HG03139 (cell line): ENCODE data around the gene GPR85.
"Not testable (repeated sequence)": the region's sequence is repeated elsewhere in the genome, so short reads cannot be mapped to it uniquely, and the experiment has no call there.

Experiments used
- ATAC-seq: cut with Tn5 transposase; IDR thresholded peaks from one replicate; pipeline ENCODE4 v1.9.1; 2021; ENCODE audit not compliant: unreplicated experiment

Gene GPR85

GRCh38 chr7:113084496-113085172, 2.0 kb downstream of the GPR85 start:
- no peak for ATAC-seq

GRCh38 chr7:113083816-113084495, 2.7 kb downstream of the GPR85 start:
- no peak for ATAC-seq

DNA sequence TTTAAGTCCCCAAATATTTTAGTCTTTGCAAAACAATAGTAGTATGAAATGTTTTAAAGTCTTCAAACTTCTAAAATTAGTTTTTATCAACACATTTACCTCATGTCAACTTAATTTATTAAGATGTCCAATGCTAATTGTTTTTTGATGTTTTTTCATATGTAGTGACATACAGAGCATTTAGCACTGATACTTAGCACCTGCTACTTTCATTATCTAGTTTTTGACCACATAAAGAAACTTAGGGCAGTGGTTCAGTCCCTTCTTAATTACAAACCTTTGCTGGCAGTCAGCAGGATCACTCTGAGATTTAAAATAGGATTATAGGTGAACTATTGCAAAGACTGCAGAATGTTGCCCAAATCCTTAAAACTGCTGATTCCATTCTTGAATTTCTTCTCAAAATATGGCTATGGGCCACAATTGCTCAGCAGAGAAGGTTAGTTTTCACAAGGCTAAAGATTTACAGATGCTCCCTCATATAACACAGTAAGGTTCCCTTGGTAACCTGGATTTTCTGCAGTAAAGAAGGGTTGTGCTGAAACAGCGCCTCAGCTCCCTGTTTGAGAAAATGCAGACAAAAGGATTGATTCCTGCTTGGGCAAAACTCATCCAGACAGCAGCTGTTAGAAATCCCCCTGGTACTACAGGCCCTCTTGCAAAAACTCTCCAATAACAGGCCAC, 3.4 kb downstream of the GPR85 start:
- no peak for ATAC-seq

DNA sequence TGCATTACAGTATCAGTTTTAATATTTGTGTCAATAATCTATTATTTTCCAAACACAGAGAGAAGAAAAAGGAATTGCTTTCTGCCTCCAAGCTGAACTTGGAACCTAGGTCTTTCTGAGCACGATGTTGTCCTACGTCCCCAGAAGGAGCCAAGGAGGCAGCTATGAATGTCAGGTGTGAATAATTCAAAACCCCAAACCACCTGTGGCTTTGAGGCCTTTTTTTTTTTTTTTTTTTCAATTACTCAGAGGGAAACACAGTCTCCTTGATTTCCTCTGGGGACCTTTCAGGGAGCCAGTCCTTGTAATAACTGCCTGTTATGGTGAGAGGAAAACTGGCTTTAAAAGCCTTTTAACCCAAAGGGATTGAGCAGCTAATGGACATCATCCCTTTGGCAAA, 8.3 kb downstream of the GPR85 start:
- no peak for ATAC-seq

DNA sequence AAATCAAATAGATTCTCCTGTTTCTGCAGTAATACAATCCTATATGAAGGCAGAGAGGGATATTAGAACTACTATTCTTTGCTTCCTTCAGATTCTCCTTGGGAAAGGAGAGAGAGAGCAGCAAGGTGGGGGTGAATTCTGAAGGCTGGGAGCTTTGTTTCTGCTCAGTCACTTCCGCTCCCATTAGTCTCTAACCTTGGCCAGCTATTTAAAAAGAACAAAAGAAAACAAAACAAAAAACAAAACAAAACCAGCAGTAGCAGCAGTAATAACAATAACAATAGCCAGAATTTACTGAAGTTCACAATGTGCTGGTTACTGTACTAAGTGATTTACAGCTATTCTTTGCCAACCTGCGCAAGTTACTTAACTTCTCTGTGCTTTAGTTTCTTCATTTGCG, 9.9 kb downstream of the GPR85 start:
- no peak for ATAC-seq

DNA sequence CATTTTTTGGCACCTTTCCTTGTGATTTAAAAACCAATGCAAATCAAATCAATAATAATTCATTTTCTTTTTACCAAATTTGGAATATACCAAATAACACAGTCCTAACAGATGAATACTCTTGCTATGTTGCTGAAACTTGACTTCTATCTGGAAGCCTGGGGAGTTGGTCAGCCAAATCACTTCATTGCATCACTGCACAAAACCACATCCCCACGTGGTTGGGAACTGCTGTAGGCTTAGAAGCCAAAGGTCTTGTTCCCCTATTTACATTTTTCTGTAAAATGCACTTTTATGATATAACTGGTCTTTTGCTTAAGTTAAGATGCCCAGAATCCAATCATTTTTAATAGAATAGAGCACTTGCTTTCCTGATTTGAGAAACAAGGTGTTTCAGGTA, 15.2 kb downstream of the GPR85 start:
- peak; percentile 56 for ATAC-seq

DNA sequence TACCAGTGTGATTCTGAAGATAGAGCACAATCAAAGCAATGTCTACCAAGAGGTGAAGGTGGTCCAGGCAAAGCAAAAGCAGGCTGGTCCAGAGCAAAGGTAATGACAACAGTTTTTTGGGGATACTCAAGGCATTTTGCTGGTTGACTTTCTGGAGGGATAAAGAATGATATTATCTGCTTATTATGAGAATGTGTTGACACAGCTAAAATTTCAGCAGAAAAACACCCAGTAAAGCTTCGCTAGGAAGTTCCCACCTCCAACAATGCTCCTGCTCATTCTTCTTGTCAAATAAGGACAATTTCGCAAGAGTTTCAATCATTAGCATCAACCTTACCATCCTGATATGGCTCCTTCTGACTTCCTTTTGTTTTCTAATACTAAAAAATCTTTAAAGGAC, 24.1 kb downstream of the GPR85 start:
- ATAC-seq = no peak

DNA sequence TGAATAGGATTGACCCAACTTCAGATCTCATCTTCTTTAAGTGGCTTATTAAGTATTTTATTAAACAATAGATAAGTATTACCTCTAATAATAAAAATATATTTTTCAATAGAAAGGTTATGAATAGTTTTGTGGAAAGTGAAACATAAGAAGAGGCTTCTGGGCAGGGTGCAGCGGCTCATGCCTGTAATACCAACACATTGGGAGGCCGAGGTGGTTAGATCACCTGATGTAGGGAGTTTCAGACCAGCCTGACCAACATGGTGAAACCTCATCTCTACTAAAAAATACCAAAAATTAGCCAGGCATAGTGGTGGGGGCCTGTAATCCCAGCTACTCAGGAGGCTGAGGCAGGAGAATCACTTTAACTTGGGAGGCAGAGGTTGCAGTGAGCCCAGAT, 26.5 kb downstream of the GPR85 start:
- no peak for ATAC-seq

DNA sequence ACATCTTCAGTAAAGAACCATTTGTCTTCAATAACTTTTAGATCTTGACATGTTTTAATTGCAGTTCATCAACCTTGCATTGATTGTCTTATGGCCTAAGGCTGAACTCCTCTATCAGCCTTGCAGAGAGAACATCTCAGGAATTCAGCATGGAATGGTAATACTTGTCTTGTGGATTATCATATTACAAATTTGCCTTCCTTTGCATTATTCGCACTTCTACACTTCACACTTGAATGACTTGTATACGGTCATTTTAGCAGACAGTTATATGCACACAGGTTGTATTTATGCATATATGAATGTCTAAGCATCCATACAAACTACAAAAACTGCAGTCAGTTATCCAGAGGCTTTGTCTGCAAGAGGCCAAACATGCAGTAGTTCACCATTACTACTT, 31.7 kb downstream of the GPR85 start:
- ATAC-seq = no peak

DNA sequence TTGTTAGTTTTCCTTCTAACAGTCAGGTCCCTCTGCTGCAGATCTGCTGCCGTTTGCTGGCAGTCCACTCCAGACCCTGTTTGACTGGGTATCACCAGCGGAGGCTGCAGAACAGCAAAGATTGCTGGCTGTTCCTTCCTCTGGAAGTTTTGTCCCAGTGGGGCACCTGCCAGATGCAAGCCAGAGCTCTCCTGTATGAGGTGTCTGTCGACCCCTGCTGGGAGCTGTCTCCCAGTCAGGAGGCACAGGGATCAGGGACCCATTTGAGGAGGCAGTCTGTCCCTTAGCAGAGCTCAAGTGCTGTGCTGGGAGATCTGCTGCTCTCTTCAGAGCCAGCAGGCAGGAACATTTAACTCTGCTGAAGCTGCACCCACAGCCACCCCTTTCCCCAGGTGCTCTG, 32.4 kb downstream of the GPR85 start:
- not testable (repeated sequence) for ATAC-seq

GRCh38 chr7:113049221-113049620, 37.4 kb downstream of the GPR85 start:
- ATAC-seq = not testable (repeated sequence)

GRCh38 chr7:113046453-113046852, 40.2 kb downstream of the GPR85 start:
- ATAC-seq = no peak

- no peak for ATAC-seq
Observed at GRCh38 chr7:113045379-113045778, 41.2 kb downstream of the GPR85 start.

- ATAC-seq = no peak
Observed at GRCh38 chr7:113044394-113044793, 42.2 kb downstream of the GPR85 start.

GRCh38 chr7:113040849-113041248, 45.8 kb downstream of the GPR85 start:
- no peak for ATAC-seq

DNA sequence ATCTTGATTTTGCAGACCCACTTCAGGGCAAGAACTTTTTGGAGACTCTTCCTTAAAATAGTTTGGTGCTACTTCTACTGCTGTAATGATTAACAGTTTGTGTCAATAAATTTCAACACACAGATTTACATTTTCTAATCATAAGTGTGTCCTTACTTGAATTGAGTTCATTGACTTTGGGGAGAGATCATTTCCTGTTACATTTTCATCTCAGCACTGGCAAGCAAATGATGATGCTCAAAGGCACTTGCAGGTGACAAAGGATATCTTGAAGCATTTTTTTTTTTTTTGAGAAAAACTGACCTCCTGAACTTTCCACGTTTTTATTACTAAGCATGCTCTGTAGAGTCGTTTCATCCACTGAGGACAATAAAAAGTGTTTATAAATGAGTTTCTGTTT, 52.7 kb downstream of the GPR85 start:
- ATAC-seq = no peak
